Brain microvascular endothelial cell (primary cell): ENCODE data around the gene B3GALT5.
"Not testable (repeated sequence)": the region's sequence is repeated elsewhere in the genome, so short reads cannot be mapped to it uniquely, and the experiment has no call there.

ENCODE experiments used
- DNase-seq: peaks from one replicate; pipeline ENCODE4 v3.0.0-alpha.2; 2020
- H3K27ac ChIP-seq: fragments of 250-450 bp; sonication (Bioruptor Pico); 2 replicates; pipeline ENCODE4 v1.5.1; 2020; ENCODE audit warnings: mild to moderate bottlenecking, moderate library complexity
- H3K27me3 ChIP-seq: fragments of 250-450 bp; sonication (Bioruptor Pico); replicated peaks from 2 replicates; pipeline ENCODE4 v1.5.1; 2020; ENCODE audit warnings: mild to moderate bottlenecking
- H3K36me3 ChIP-seq: fragments of 250-450 bp; sonication (Bioruptor Pico); replicated peaks from 2 replicates; pipeline ENCODE4 v1.5.1; 2020; ENCODE audit warnings: mild to moderate bottlenecking
- H3K4me3 ChIP-seq: 2 replicates; pipeline ENCODE4 v1.5.1; 2011; ENCODE audit warnings: low read depth, mild to moderate bottlenecking, control low read depth, low read length, moderate library complexity
- CTCF ChIP-seq: IDR thresholded peaks from 2 replicates; pipeline ENCODE4 v1.5.1; 2011; ENCODE audit warnings: low read depth, mild to moderate bottlenecking, moderate library complexity, low read length, control low read depth, inconsistent platforms; ENCODE audit errors: missing control alignments
- in situ Hi-C: cut with HindIII; loops from 2 replicates; pipeline ENCODE4 v1.10.0; 2017; ENCODE audit warnings: low sequenced_read_pairs, low pct_ligation_motif_present

Gene B3GALT5

DNA sequence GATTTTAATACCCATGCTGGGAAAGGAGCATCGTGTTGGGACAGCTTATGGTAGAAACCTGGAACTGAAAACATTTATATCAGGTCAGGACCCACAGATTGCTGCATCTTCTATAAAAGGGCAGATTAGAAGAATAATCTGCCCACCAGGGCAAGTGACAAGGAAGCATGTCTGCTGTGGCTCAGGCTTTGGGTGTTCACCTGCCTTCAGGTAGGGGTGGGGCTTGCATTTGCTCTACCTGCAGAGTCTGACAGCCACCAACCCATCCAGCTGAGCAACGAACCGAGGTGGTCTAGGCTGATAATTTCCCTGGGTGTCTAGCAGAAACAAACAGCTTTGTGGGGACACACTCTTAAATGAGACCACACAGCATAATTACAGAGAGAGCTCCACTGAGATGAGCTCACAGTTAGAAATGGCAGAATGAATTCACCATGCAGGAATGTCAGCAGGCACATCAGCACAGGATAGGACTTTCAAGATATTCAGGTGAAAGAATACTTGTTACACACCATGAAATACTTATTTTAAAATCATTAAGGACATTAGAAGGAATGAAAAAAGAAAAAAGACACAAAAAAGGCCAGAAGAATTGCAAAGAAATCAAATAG, 36.1 kb upstream of the B3GALT5 start:
- Histone ChIP-seq H3K27ac (no peak overlapping the region), H3K36me3 (no peaks in the 10 kb centered on the region), H3K4me3 (no peak overlapping the region), H3K27me3 (no peaks in the 10 kb centered on the region)
- no peak for TF ChIP-seq CTCF
- in situ Hi-C loops = no loop called here
- DNase-seq = no peak

GRCh38 chr21:39579734-39580332, 32.9 kb upstream of the B3GALT5 start:
- in situ Hi-C loops = no loop called here
- DNase-seq = no peak
- no peak for TF ChIP-seq CTCF
- Histone ChIP-seq H3K4me3 (no peak overlapping the region), H3K36me3 (no peaks in the 10 kb centered on the region), H3K27ac (no peak overlapping the region), H3K27me3 (no peaks in the 10 kb centered on the region)

GRCh38 chr21:39580744-39581143, 32.0 kb upstream of the B3GALT5 start:
- Histone ChIP-seq H3K27me3 (no peaks in the 10 kb centered on the region), H3K4me3 (no peak overlapping the region), H3K27ac (no peak overlapping the region), H3K36me3 (no peaks in the 10 kb centered on the region)
- TF ChIP-seq CTCF = no peak
- no peak for DNase-seq
- in situ Hi-C loops = no loop called here

- Histone ChIP-seq H3K27ac (no peak overlapping the region), H3K27me3 (no peaks in the 10 kb centered on the region), H3K36me3 (no peaks in the 10 kb centered on the region), H3K4me3 (no peak overlapping the region)
- no peak for DNase-seq
- no peak for TF ChIP-seq CTCF
- in situ Hi-C loops = no loop called here
These were observed 31.3 kb upstream of the B3GALT5 start for GRCh38 chr21:39581414-39581813.

DNA sequence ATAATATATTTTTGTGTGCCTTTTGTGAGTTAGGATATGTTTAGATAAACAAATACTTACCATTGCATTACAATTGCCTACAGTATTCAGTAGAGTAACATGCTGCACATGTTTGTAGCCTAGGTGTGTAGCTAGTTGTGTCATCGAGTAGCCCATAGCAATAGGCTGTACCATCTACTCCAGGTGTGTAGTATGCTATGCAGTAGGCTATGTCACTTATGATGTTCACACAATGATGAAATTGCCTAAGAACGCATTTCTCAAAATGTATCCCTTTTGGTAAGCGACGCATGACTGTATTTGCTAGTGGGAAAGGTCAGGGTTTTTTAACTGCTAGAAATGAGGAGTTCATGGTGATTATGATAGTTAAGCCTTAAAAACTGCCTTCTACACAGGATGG, 30.0 kb upstream of the B3GALT5 start:
- H3K27ac ChIP-seq = no peak overlapping the region
- in situ Hi-C loops = no loop called here
- no peaks in the 10 kb centered on the region for H3K27me3 ChIP-seq
- DNase-seq = no peak
- no peaks in the 10 kb centered on the region for H3K36me3 ChIP-seq
- H3K4me3 ChIP-seq = no peak overlapping the region
- TF ChIP-seq CTCF = no peak

GRCh38 chr21:39583586-39583985, 29.2 kb upstream of the B3GALT5 start:
- H3K4me3 ChIP-seq, H3K36me3 ChIP-seq, in situ Hi-C loops, DNase-seq, H3K27ac ChIP-seq, H3K27me3 ChIP-seq: not testable (repeated sequence)
